BJ (cell line): ENCODE measurements around the gene ARSB. TPM values are rescaled to one million over a fixed set of nuclear protein-coding genes. Genes with fewer than 3 reads are reported as not detected.

Experiments used
- CTCF ChIA-PET: fragments of 350-600 bp; formaldehyde crosslinking; extraction: SDS; loops from one replicate; lab custom pipeline; 2021; ENCODE audit warnings: antibody characterized with exemption, inconsistent platforms; lab: Yijun Ruan, JAX
- POLR2A ChIA-PET: fragments of 300-600 bp; sonication (Branson Sonifier 250); formaldehyde crosslinking; extraction: SDS; loops from one replicate; lab custom pipeline; 2021; ENCODE audit warnings: antibody characterized with exemption; lab: Charles Lee
- DNase-seq: peaks from one replicate; pipeline ENCODE4 v3.0.0-alpha.2; 2011; ENCODE audit warnings: low read depth
- H3K27me3 ChIP-seq: 2 replicates; pipeline ENCODE4 v1.6.0; 2011; ENCODE audit warnings: low read length; ENCODE audit not compliant: control insufficient read depth, insufficient read depth
- H3K36me3 ChIP-seq: 2 replicates; pipeline ENCODE4 v1.5.1; 2011; ENCODE audit warnings: low read length; ENCODE audit not compliant: control insufficient read depth, insufficient read depth
- H3K4me3 ChIP-seq: 2 replicates; pipeline ENCODE4 v1.5.1; 2011; ENCODE audit warnings: low read depth, mild to moderate bottlenecking, control low read depth, low read length
- CTCF ChIP-seq: IDR thresholded peaks from 2 replicates; pipeline ENCODE4 v1.5.1; 2011; ENCODE audit warnings: low read depth, mild to moderate bottlenecking, control low read depth, inconsistent platforms, low read length, moderate library complexity; ENCODE audit not compliant: insufficient read depth
- polyA plus RNA-seq: library from polyadenylated mRNA; depleted of rRNA; stranded (reverse); fragments of >200 nt; gene quantifications from 2 replicates; pipeline ENCODE4 v1.2.3, GENCODE V29; 2011

The ARSB gene
- polyA plus RNA-seq, 1 experiment = 26.7 TPM

GRCh38 chr5:78895616-78896015, 89.5 kb downstream of the ARSB start:
- Histone ChIP-seq H3K36me3 (no peaks in the 10 kb centered on the region), H3K4me3 (no peak overlapping the region), H3K27me3 (no peaks in the 10 kb centered on the region)
- no peak for DNase-seq
- ChIA-PET POLR2A (no interaction called here), CTCF (interaction anchor here (1.0 to 5.6 kb wide), 3 partner anchors 8 to 130 kb away, joined by 3 to 75 read pairs (median 44); no protein-coding TSS in a partner anchor)
- TF ChIP-seq CTCF = no peak

- H3K27me3 ChIP-seq = no peaks in the 10 kb centered on the region
- CTCF ChIA-PET = no interaction called here
- POLR2A ChIA-PET = no interaction called here
- no peak overlapping the region for H3K4me3 ChIP-seq
- no peak for DNase-seq
- TF ChIP-seq CTCF = no peak
- H3K36me3 ChIP-seq = no peaks in the 10 kb centered on the region
Measured at GRCh38 chr5:78893940-78894677, 91.0 kb downstream of the ARSB start.

- no peak for TF ChIP-seq CTCF
- no peak for DNase-seq
- no peaks in the 10 kb centered on the region for H3K36me3 ChIP-seq
- ChIA-PET POLR2A (no interaction called here), CTCF (interaction anchor here (1.2 to 7.1 kb wide), 2 partner anchors 7 to 349 kb away, joined by 4 to 44 read pairs; no protein-coding TSS in a partner anchor)
- H3K27me3 ChIP-seq = no peaks in the 10 kb centered on the region
- H3K4me3 ChIP-seq = no peak overlapping the region
Measured at GRCh38 chr5:78890667-78891379, 94.3 kb downstream of the ARSB start.

- no peak for DNase-seq
- ChIA-PET POLR2A (no interaction called here), CTCF (interaction anchor here (1.2 to 7.1 kb wide), 4 partner anchors 8 to 352 kb away, joined by 3 to 44 read pairs (median 6); no protein-coding TSS in a partner anchor)
- H3K36me3 ChIP-seq = no peaks in the 10 kb centered on the region
- no peak for TF ChIP-seq CTCF
- no peak overlapping the region for H3K4me3 ChIP-seq
- no peaks in the 10 kb centered on the region for H3K27me3 ChIP-seq
Measured at GRCh38 chr5:78889369-78890140, 95.6 kb downstream of the ARSB start.
